ENCODE data around the gene TREML2.

Gene TREML2

DNA sequence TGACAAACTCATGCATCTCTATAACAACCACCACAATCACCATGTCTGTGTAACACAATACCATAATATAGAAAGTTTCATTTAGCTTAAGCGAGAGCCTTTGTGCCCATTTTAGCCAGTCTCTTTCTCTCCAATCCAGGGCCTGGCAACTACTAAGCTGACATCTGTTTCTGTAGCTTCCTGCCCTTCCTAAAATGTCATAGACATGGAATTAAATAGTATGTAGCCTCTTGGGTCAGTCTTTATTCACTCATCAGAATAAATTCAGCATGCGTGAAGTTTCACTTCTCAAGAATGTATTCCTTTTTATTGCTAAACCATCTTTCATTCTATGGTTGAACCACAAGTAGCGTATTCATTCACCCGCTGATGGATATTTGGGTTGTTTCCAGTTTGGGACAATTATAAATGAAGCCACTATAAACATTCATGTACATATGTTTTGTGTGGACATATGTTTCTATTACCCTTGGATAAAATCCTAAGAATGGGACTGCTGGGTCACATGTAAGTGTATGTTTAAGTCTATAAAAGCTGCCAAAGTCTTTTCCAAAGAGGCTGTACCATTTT is 36.3 kb downstream of the TREML2 start:
- DNase-seq (ENCODE audit: insufficient read length, low spot score) (no peak), FAIRE-seq (no peak)
- TF ChIP-seq PAX5 (IDR thresholded peaks at IDR 0.05; ENCODE audit: insufficient read depth, low read length, severe bottlenecking) (no peak), POLR2A (IDR thresholded peaks at IDR 0.05; ENCODE audit: low read depth, low read length) (no peak)

DNA sequence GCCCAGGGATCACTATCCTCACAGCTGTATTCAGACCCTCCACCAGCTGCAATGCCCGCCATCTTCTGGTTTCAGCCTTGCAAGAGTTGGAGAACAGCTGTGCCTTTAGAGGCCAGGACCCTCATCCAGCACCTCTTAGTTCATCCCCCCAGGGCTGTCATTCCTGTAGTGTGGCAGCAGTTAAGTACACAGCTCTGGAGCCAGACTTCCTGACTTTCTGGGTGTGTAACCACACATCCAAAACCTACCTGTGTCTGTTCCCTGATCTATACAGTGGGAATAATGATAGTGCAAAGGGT is 37.6 kb downstream of the TREML2 start:
- TF ChIP-seq PAX5 (IDR thresholded peaks at IDR 0.05; ENCODE audit: insufficient read depth, low read length, severe bottlenecking) (no peak), POLR2AphosphoS5 (IDR thresholded peaks at IDR 0.05; ENCODE audit: low read depth, low read length) (no peak), TAF1 (IDR thresholded peaks at IDR 0.05; ENCODE audit: low read depth, low read length) (no peak), POU2F2 (IDR thresholded peaks at IDR 0.05; ENCODE audit: low read depth, low read length) (no peak), POLR2A (IDR thresholded peaks at IDR 0.05; ENCODE audit: low read depth, low read length) (no peak), SPI1 (IDR thresholded peaks at IDR 0.05; ENCODE audit: low read depth, low read length) (no peak)
- DNase-seq (ENCODE audit: insufficient read length, low spot score) (no peak), FAIRE-seq (no peak)

DNA sequence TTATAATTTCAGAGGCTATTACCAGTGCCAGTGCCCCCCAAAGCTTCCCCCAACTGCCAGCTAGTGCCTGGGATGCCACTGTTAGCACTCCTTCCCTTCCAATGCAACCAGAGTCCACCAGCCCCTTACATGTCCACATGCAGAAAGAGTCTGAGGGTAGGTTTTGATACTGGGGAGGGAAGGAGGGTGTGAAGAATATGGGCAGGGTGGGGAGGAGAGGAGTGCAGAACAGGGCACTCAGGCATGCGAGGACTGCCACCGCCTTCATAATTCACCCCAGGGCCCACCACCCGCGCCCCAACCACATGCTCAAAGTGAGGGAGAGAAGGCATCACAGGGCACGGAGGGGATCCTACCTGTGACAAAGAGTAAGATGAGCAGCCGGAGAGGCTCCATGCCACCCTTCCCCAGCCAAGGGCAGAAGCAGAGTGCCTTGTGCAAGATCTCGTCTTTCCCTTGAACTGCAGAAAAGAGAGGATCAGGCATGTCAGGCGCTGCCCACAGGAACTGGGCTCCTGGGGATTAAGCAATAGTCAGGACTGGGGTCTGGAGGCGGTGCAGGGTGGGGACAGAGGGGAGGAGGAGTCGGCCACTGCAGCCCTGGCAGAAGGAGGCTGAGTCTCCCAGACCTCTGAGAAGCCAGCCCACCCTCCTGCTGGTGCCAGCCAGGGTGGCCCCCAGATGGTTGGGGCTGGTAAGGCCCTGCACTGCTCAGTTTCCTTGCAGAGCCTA is 38.1 kb downstream of the TREML2 start, which contains the start of gene TREM2:
Gene TREM2, minus strand, starts transcription at position 430 of the 732 bp plus-strand sequence. Its CDS starts 34 bp downstream, at position 396.
- TF ChIP-seq POLR2A (IDR thresholded peaks at IDR 0.05; ENCODE audit: low read depth, low read length) = no peak
- no peak for TF ChIP-seq TAF1 (IDR thresholded peaks at IDR 0.05; ENCODE audit: low read depth, low read length)
- DNase-seq (ENCODE audit: insufficient read length, low spot score) = no peak
- FAIRE-seq = no peak

DNA sequence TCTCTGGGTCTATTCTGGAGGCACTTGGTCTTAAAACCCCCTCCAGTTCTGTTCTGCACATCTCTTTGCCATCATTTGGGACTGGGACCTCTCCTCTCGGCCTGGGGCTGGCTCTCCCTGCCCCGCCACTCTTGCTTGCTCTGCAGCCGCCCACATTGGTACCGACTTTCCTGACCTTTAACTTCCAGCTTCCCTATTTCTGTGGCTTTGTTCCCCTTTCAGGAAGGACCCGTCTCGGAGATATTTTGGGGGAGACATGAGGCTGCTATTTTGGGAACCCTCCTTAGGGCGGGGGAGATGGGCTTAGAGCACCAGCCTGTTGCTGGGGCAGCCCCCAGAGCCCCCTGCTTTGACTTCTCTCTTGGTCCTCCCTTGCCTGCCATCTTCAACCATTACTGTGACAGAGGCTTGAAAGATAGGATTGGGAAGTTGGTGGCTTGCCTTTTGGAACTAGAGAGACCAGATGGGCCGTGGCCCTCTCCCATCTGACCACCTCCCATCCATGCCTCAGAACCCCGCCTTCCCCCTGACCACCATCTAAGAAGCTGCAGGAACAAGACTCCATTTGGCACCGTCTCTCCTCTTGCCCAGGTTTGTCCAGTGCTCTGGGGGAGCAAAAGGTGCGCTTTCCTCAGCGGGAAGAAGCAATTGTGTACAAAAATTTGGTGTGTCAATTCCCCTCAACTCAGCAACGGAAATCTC is 38.9 kb downstream of the TREML2 start:
- FAIRE-seq = no peak
- DNase-seq (ENCODE audit: insufficient read length, low spot score) = no peak
- TF ChIP-seq POU2F2 (IDR thresholded peaks at IDR 0.05; ENCODE audit: low read depth, low read length) = no peak
- no peak for TF ChIP-seq PAX5 (IDR thresholded peaks at IDR 0.05; ENCODE audit: insufficient read depth, low read length, severe bottlenecking)
- no peak for TF ChIP-seq POLR2A (IDR thresholded peaks at IDR 0.05; ENCODE audit: low read depth, low read length)
- no peak for TF ChIP-seq SPI1 (IDR thresholded peaks at IDR 0.05; ENCODE audit: low read depth, low read length)

DNA sequence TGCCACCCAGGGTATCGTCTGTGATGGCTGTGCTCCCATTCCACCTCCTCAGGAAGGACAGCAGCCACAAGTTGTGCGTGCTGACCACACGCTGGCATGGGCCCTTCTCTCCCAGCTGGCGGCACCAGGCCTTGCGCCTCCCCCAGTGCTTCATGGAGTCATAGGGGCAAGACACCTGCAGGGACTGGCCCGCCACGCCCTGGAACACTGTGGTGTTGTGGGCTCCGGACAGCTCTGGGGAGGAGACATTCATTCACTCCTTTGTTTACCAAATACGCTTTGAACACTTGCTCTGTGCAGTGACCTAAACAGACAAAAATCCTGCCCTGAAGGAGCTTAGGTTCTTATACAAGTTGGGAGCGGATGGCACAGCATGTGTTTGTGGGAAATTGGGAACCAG is 39.6 kb downstream of the TREML2 start:
- FAIRE-seq (no peak), DNase-seq (ENCODE audit: insufficient read length, low spot score) (no peak)
- no peak for TF ChIP-seq SPI1 (IDR thresholded peaks at IDR 0.05; ENCODE audit: low read depth, low read length)
- TF ChIP-seq POLR2A (IDR thresholded peaks at IDR 0.05; ENCODE audit: low read depth, low read length) = no peak
- TF ChIP-seq PAX5 (IDR thresholded peaks at IDR 0.05; ENCODE audit: insufficient read depth, low read length, severe bottlenecking) = no peak
- TF ChIP-seq POU2F2 (IDR thresholded peaks at IDR 0.05; ENCODE audit: low read depth, low read length) = no peak
- no peak for TF ChIP-seq TAF1 (IDR thresholded peaks at IDR 0.05; ENCODE audit: low read depth, low read length)
- TF ChIP-seq POLR2AphosphoS5 (IDR thresholded peaks at IDR 0.05; ENCODE audit: low read depth, low read length) = no peak

DNA sequence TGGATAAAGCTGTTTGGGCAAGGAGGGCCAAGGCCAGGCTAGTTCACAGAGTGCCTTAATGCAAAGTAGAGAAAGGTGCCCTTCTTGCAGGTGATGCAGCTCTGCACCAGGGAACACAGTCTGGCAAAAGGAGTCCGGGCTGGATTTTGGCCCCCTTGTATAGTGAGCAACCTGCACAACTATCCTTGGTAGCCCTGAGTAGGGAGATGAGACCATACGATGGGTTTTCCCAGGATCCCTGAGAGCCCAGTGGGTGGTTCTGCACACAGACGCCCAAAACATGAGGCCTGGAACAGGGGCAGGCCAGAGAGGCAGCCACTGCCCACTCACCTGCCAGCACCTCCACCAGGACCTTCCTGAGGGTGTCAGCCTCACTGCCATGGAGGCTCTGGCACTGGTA is 40.0 kb downstream of the TREML2 start:
- DNase-seq (ENCODE audit: insufficient read length, low spot score) = no peak
- no peak for FAIRE-seq
- TF ChIP-seq POLR2A (IDR thresholded peaks at IDR 0.05; ENCODE audit: low read depth, low read length) = no peak
- TF ChIP-seq POU2F2 (IDR thresholded peaks at IDR 0.05; ENCODE audit: low read depth, low read length) = no peak
- TF ChIP-seq TAF1 (IDR thresholded peaks at IDR 0.05; ENCODE audit: low read depth, low read length) = no peak
- no peak for TF ChIP-seq SPI1 (IDR thresholded peaks at IDR 0.05; ENCODE audit: low read depth, low read length)
- TF ChIP-seq POLR2AphosphoS5 (IDR thresholded peaks at IDR 0.05; ENCODE audit: low read depth, low read length) = no peak
- TF ChIP-seq PAX5 (IDR thresholded peaks at IDR 0.05; ENCODE audit: insufficient read depth, low read length, severe bottlenecking) = no peak

DNA sequence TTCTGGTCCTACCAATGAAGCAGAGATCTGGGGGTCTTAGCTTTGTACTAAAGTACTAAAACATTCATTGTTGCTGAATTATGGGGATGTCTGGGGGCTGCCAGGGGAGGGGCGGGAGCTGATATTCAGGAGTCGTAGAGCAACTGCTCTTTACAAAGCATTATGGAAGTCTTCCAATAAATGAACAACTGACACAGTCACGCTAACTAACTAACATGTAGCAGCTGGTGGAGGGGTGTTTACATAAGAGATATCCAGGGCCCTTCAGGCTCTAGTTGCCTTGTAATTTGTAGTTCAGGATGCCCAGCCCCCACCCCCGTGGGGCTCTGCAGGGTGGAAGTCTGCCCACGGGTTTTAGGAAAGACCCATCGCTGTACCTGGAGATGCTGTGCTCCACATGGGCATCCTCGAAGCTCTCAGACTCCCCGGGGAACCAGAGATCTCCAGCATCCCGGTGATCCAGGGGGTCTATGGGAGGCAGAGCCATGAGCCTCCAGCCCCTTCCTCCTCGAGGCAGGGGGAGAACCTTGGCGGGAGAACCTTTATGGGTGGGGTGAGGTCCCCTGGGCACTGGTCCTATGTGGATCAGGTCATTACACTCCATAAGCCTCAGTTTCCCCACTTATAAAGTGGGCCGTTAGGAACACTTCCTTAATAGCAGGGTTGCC is 41.4 kb downstream of the TREML2 start:
- TF ChIP-seq POU2F2 (IDR thresholded peaks at IDR 0.05; ENCODE audit: low read depth, low read length) (no peak), PAX5 (IDR thresholded peaks at IDR 0.05; ENCODE audit: insufficient read depth, low read length, severe bottlenecking) (no peak), TAF1 (IDR thresholded peaks at IDR 0.05; ENCODE audit: low read depth, low read length) (no peak), POLR2AphosphoS5 (IDR thresholded peaks at IDR 0.05; ENCODE audit: low read depth, low read length) (no peak), POLR2A (IDR thresholded peaks at IDR 0.05; ENCODE audit: low read depth, low read length) (no peak)
- FAIRE-seq (no peak), DNase-seq (ENCODE audit: insufficient read length, low spot score) (no peak)

DNA sequence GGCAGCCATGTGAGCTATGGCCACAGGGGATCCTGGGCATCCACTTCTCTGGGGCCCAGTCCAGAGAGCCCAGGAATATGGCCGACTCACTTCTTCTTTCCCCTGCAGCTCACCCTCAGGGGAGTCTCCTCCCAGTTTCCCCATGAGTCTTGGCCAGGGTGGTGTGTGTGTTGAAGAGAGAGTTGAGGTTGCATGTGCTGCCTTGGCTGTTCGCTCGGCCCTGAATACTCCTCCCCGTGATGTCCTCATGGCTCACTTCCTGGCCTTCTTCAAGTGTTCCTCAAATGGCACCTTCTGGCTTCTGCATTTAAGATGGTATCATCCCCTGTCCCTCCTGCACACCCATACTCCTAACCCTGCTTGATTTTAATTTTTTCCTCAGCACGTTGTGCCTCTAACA is 43.6 kb downstream of the TREML2 start:
- DNase-seq (ENCODE audit: insufficient read length, low spot score) (no peak), FAIRE-seq (no peak)
- no peak for TF ChIP-seq SPI1 (IDR thresholded peaks at IDR 0.05; ENCODE audit: low read depth, low read length)
- no peak for TF ChIP-seq PAX5 (IDR thresholded peaks at IDR 0.05; ENCODE audit: insufficient read depth, low read length, severe bottlenecking)
- TF ChIP-seq POU2F2 (IDR thresholded peaks at IDR 0.05; ENCODE audit: low read depth, low read length) = no peak
- TF ChIP-seq TAF1 (IDR thresholded peaks at IDR 0.05; ENCODE audit: low read depth, low read length) = no peak
- TF ChIP-seq POLR2A (IDR thresholded peaks at IDR 0.05; ENCODE audit: low read depth, low read length) = no peak
- no peak for TF ChIP-seq POLR2AphosphoS5 (IDR thresholded peaks at IDR 0.05; ENCODE audit: low read depth, low read length)

DNA sequence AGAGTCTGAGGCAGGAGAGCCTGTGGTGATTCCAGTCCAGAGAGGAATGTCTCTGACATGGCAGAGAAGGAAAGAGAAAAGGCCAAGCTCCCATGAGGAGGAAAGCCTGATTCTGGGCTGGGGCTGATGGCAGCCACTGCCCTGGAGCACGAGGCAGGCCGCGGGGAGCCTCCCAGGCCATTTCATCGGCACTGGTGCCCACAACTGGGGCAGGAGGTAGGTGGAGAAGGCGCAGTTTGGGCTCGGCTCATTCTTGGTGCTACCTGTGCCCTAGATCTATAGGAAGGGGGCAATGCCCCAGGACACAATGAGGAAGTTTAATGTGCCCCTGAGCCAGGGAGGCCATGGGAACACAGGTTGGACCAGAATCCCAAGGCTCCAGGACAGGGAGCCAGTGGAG is 44.2 kb downstream of the TREML2 start:
- FAIRE-seq (no peak), DNase-seq (ENCODE audit: insufficient read length, low spot score) (no peak)
- no peak for TF ChIP-seq POU2F2 (IDR thresholded peaks at IDR 0.05; ENCODE audit: low read depth, low read length)
- TF ChIP-seq POLR2AphosphoS5 (IDR thresholded peaks at IDR 0.05; ENCODE audit: low read depth, low read length) = no peak
- TF ChIP-seq SPI1 (IDR thresholded peaks at IDR 0.05; ENCODE audit: low read depth, low read length) = no peak

DNA sequence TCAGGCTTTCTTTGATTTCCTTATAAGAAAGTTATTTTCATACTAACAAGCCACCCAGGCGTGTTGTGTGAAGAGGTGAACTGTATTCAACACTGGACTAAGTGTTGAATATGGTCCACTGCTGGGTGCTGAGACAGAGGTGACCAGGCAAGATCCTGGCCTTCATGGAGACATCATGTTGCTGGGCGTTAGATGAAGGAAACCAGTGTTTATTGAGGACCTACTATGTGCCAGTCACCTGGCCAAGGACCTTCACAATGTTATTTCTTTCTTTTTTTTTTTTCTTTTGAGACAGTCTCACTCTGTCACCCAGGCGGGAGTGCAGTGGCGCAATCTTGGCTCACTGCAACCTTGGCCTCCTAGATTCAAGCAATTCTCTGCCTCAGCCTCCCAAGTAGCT is 44.9 kb downstream of the TREML2 start:
- no peak for FAIRE-seq
- no peak for DNase-seq (ENCODE audit: insufficient read length, low spot score)
- TF ChIP-seq SPI1 (IDR thresholded peaks at IDR 0.05; ENCODE audit: low read depth, low read length) = no peak
- TF ChIP-seq POLR2AphosphoS5 (IDR thresholded peaks at IDR 0.05; ENCODE audit: low read depth, low read length) = no peak
- no peak for TF ChIP-seq POLR2A (IDR thresholded peaks at IDR 0.05; ENCODE audit: low read depth, low read length)
- TF ChIP-seq POU2F2 (IDR thresholded peaks at IDR 0.05; ENCODE audit: low read depth, low read length) = no peak
- TF ChIP-seq PAX5 (IDR thresholded peaks at IDR 0.05; ENCODE audit: insufficient read depth, low read length, severe bottlenecking) = no peak
- TF ChIP-seq TAF1 (IDR thresholded peaks at IDR 0.05; ENCODE audit: low read depth, low read length) = no peak

Measured in GM12891 (cell line).